Panc1 (cell line): ENCODE data around the gene LRRC4B. TPM values are rescaled to one million over a fixed set of nuclear protein-coding genes. Genes with fewer than 3 reads are reported as not detected.

ENCODE experiments used
- ATAC-seq: fragments of 200-7000 bp; cut with Tn5 transposase; 2 replicates; pipeline ENCODE4 v1.9.1; 2020; ENCODE audit warnings: mild to moderate bottlenecking, moderate library complexity
- BruUV-seq: library from RNA; stranded (reverse); fragments of 400-500 nt; replicated peaks from 2 replicates; lab custom pipeline; 2021; lab: Mats Ljungman, UMichigan
- CTCF ChIA-PET: fragments of 300-600 bp; sonication (Branson Sonifier 250); formaldehyde crosslinking; loops from one replicate; lab custom pipeline; 2022; ENCODE audit warnings: antibody characterized with exemption; lab: Charles Lee
- POLR2A ChIA-PET: fragments of 300-600 bp; sonication (Branson Sonifier 250); formaldehyde crosslinking; loops from one replicate; lab custom pipeline; 2022; ENCODE audit warnings: antibody characterized with exemption; lab: Charles Lee
- DNase-seq: peaks from one replicate; pipeline ENCODE4 v3.0.0-alpha.2; 2010; ENCODE audit warnings: low read depth, low spot score
- H3K27ac ChIP-seq: 2 replicates; pipeline ENCODE4 v1.5.1; 2011; ENCODE audit warnings: mild to moderate bottlenecking, low read length, inconsistent platforms
- H3K27me3 ChIP-seq: fragments of 200-500 bp; sonication (Bioruptor generic); 2 replicates; pipeline ENCODE4 v1.6.0; 2014; ENCODE audit warnings: low read length, inconsistent platforms; ENCODE audit not compliant: control insufficient read depth, insufficient read depth
- H3K36me3 ChIP-seq: fragments of 200-500 bp; sonication (Bioruptor generic); 2 replicates; pipeline ENCODE4 v1.5.1; 2014; ENCODE audit warnings: inconsistent platforms, mild to moderate bottlenecking, low read length, moderate library complexity; ENCODE audit not compliant: control insufficient read depth, insufficient read depth
- H3K4me1 ChIP-seq: 2 replicates; pipeline ENCODE4 v1.5.1; 2011; ENCODE audit warnings: inconsistent platforms, mild to moderate bottlenecking, low read length, moderate library complexity; ENCODE audit not compliant: control insufficient read depth, insufficient read depth
- H3K4me3 ChIP-seq, 2 experiments: 2 replicates each; pipeline ENCODE4 v1.5.1; 2011 to 2012; ENCODE audit warnings: low read depth in 2 of 2, low read length in 2 of 2, mild to moderate bottlenecking in 2 of 2, inconsistent platforms in 1 of 2, moderate library complexity in 1 of 2
- H3K9me3 ChIP-seq: fragments of 200-500 bp; sonication (Bioruptor generic); 2 replicates; pipeline ENCODE4 v1.5.1; 2014; ENCODE audit warnings: low read depth, mild to moderate bottlenecking, inconsistent platforms, low read length, moderate library complexity; ENCODE audit not compliant: control insufficient read depth, insufficient read depth
- CTCF ChIP-seq: fragments of 450-650 bp; IDR thresholded peaks from 2 replicates; pipeline ENCODE4 v1.5.1; 2017; ENCODE audit warnings: mild to moderate bottlenecking
- POLR2AphosphoS5 ChIP-seq: IDR thresholded peaks from 2 replicates; pipeline ENCODE4 v1.6.1; 2012; ENCODE audit warnings: mild to moderate bottlenecking, low read depth, low read length, moderate library complexity
- SIN3A ChIP-seq: IDR thresholded peaks from 2 replicates; pipeline ENCODE4 v1.6.1; 2012; ENCODE audit warnings: low read depth, mild to moderate bottlenecking, low read length, moderate library complexity, borderline replicate concordance; ENCODE audit not compliant: insufficient read depth
- TCF7L2 ChIP-seq: IDR thresholded peaks from 2 replicates; pipeline ENCODE4 v1.6.1; 2011; ENCODE audit warnings: mild to moderate bottlenecking, low read depth, low read length, inconsistent platforms
- in situ Hi-C: cut with HindIII; loops from 2 replicates; pipeline ENCODE4 v1.10.0; 2016; ENCODE audit warnings: low sequenced_read_pairs, low pct_unique_long_range_greater_than_20kb
- intact Hi-C: fragments of 100-400 bp; cut with micrococcal nuclease; formaldehyde crosslinking; loops from one replicate; pipeline ENCODE4 v1.10.0; 2022; ENCODE audit not compliant: unreplicated experiment
- total RNA-seq: library from RNA; stranded (reverse); gene quantifications from one replicate; pipeline ENCODE4 v1.2.1, GENCODE V29; 2021; ENCODE audit not compliant: unreplicated experiment
- TF ChIP-seq, protein P1 (sequence below), 2 experiments: IDR thresholded peaks; 2 replicates each; pipeline ENCODE4 v1.6.1; 2011 to 2012; ENCODE audit warnings: low read depth in 2 of 2, control low read depth in 1 of 2, low read length in 1 of 2, mild to moderate bottlenecking in 1 of 2, moderate library complexity in 1 of 2; ENCODE audit not compliant: insufficient read depth in 1 of 2

LRRC4B gene
- total RNA-seq, 1 experiment from 2014 or later: 0.57 TPM

DNA sequence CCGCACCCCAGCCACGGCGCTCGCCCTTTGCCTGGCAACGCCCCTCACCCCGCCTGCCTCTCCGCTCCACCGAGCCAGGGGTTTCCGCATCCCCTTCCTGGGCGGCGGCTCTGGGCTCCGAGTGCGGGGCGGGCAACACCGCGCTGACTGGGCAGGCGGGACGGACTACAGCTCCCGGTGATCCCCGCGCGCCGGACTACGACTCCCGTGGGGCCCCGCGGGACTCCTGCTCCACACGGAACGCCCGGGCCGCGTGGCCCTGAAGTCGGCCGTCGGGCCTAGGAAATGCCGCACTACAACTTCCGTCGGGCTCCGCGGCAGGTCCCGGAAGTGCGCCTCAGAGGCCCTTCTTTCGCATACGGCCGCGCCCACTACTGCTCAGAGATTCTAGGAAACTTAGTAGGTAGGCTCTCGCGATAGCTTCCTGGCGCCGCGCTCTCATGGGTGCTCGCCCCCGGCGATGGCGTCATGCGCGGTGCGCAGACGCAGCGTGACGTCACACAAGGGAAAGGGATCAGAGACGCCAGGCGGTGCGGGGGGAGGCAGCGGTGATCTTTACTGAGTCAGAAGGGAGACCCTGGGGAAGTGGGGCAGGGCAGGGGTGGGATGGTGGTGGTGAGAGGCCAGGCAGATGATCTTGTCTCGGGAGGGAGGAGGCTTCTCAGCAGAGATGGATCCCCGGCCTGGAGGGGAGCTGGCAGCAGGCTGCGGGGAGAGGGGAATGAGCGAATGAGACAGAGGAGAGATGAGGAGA is 57.0 kb downstream of the LRRC4B start, which contains the start of gene JOSD2:
Gene JOSD2 (minus strand): TSS at position 123 of the 754 bp plus-strand sequence. CDS start 760 bp downstream, outside the sequence.
- in situ Hi-C loops: no loop called here
- intact Hi-C loops: no loop called here

GRCh38 chr19:50510700-50511068 is 57.6 kb downstream of the LRRC4B start:
- intact Hi-C loops (no loop called here), in situ Hi-C loops (no loop called here)
- POLR2A ChIA-PET: no interaction called here
- Histone ChIP-seq H3K4me1 (no peaks in the 10 kb centered on the region), H3K36me3 (no peaks in the 10 kb centered on the region; the same call in 1 of the 2 replicates), H3K27ac (peak overlapping the region; percentile 92), H3K9me3 (no peaks in the 10 kb centered on the region), H3K4me3 (peak overlapping the region; percentile 77 to 79), H3K27me3 (no peaks in the 10 kb centered on the region)
- TF ChIP-seq CTCF: no peak
- TF ChIP-seq POLR2AphosphoS5: no peak
- TF ChIP-seq, protein P1, sequence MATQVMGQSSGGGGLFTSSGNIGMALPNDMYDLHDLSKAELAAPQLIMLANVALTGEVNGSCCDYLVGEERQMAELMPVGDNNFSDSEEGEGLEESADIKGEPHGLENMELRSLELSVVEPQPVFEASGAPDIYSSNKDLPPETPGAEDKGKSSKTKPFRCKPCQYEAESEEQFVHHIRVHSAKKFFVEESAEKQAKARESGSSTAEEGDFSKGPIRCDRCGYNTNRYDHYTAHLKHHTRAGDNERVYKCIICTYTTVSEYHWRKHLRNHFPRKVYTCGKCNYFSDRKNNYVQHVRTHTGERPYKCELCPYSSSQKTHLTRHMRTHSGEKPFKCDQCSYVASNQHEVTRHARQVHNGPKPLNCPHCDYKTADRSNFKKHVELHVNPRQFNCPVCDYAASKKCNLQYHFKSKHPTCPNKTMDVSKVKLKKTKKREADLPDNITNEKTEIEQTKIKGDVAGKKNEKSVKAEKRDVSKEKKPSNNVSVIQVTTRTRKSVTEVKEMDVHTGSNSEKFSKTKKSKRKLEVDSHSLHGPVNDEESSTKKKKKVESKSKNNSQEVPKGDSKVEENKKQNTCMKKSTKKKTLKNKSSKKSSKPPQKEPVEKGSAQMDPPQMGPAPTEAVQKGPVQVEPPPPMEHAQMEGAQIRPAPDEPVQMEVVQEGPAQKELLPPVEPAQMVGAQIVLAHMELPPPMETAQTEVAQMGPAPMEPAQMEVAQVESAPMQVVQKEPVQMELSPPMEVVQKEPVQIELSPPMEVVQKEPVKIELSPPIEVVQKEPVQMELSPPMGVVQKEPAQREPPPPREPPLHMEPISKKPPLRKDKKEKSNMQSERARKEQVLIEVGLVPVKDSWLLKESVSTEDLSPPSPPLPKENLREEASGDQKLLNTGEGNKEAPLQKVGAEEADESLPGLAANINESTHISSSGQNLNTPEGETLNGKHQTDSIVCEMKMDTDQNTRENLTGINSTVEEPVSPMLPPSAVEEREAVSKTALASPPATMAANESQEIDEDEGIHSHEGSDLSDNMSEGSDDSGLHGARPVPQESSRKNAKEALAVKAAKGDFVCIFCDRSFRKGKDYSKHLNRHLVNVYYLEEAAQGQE (IDR thresholded peaks at IDR 0.05; ENCODE audit: insufficient read depth in 1 of 2, low read depth in 2 of 2, low read length in 1 of 2): no peak
- TF ChIP-seq TCF7L2: no peak
- no peak for TF ChIP-seq SIN3A
- TSS peak; percentile 84 for BruUV-seq
- ATAC-seq: no peak
- DNase-seq: no peak
- CTCF ChIA-PET: interaction anchor here (0.8 kb wide), 1 partner anchor 45 kb away, joined by 8 read pairs; no protein-coding TSS in a partner anchor

More for the DNA sequence above, 57.0 kb downstream of the LRRC4B start, which contains the start of gene JOSD2:
- Histone ChIP-seq H3K4me3 (peak within 1 kb of the TSS; percentile 77 to 79), H3K9me3 (no peaks in the 10 kb centered on the region), H3K4me1 (no peaks in the 10 kb centered on the region), H3K27me3 (no peaks in the 10 kb centered on the region), H3K36me3 (no peaks in the 10 kb centered on the region; the same call in 1 of the 2 replicates), H3K27ac (peak within 1 kb of the TSS; percentile 92)
- ChIA-PET POLR2A (no interaction called here), CTCF (interaction anchor here (0.8 kb wide), 1 partner anchor 45 kb away, joined by 8 read pairs; no protein-coding TSS in a partner anchor)
- DNase-seq (peak; percentile 80), ATAC-seq (peak; percentile 95)
- no TSS peak for BruUV-seq
- TF ChIP-seq CTCF: no peak
- TF ChIP-seq SIN3A: no peak
- 0 out of 2 replicates have a peak, but pooled peaks have one; percentile 60 for TF ChIP-seq TCF7L2
- TF ChIP-seq POLR2AphosphoS5: peak; percentile 27; the same call in 1 of the 2 replicates
- TF ChIP-seq, protein P1 (IDR thresholded peaks at IDR 0.05; ENCODE audit: insufficient read depth in 1 of 2, low read depth in 2 of 2, low read length in 1 of 2): no peak
